GM12891 (cell line): ENCODE measurements around the gene NTRK3.

Experiments
- POLR2A ChIP-seq: IDR thresholded peaks from 2 replicates; pipeline ENCODE4 v1.6.1; 2011; ENCODE audit warnings: low read depth, low read length, control low read depth
- POLR2AphosphoS5 ChIP-seq: IDR thresholded peaks from 2 replicates; pipeline ENCODE4 v1.6.1; 2011; ENCODE audit warnings: low read depth, low read length, control low read depth

DNA sequence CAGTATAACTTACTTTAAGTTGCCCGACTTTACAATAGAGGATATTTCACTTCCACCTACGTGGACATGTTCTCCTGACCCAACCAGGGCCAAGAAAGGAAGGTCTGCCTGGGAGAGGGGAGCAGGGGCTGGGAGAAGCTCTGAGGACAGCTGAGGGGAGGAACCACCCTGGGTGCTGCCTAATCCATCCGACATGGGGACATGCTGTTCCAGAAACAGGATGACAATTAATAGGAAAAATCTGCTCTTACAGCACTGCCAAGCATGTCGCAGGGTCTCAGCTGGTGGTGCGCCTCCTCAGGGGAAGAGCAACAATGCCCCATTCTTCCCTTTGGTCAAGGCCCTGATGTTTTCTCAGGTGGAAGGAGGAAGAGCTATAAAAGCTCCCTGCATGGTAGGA, 132.3 kb downstream of the NTRK3 start:
- TF ChIP-seq POLR2AphosphoS5 (no peak), POLR2A (no peak)
